GM18868 (cell line): ENCODE results near the gene AP5M1.
A peak's percentile ranks its signal among the peaks of the same experiment; 100 is the strongest.
"Not testable (repeated sequence)": the region's sequence is repeated elsewhere in the genome, so short reads cannot be mapped to it uniquely, and the experiment has no call there.

ENCODE experiments used
- ATAC-seq: cut with Tn5 transposase; IDR thresholded peaks from one replicate; pipeline ENCODE4 v1.9.1; 2021; ENCODE audit warnings: mild to moderate bottlenecking, moderate library complexity; ENCODE audit not compliant: unreplicated experiment

AP5M1 gene

DNA sequence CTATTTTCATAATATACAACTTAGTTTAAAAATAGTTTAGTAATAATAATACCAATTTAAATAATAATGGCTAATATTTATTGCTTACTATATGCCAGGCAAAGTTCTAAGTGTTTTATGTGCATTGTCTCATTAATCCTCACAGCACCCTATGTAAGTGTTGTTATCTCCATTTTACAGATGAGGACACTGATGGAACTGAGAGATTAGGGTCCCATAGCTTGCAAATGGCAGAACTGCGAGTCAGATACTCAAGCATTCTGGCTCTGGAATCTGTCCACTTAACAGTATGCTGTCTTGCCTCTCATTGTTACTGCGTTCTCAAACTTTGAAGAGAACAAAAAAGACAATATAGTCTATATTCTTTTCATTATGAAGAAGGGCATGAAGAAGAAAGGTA is 19.0 kb downstream of the AP5M1 start:
- no peak for ATAC-seq

GRCh38 chr14:57290751-57291150 is 22.0 kb downstream of the AP5M1 start:
- ATAC-seq, result no peak

GRCh38 chr14:57291692-57292647 is 23.2 kb downstream of the AP5M1 start:
- ATAC-seq, result no peak

- no peak for ATAC-seq
These were observed 25.4 kb downstream of the AP5M1 start for GRCh38 chr14:57293866-57294837.

GRCh38 chr14:57295239-57295638 is 26.5 kb downstream of the AP5M1 start:
- ATAC-seq, result no peak

- ATAC-seq, result no peak
These were observed 29.1 kb downstream of the AP5M1 start for GRCh38 chr14:57297852-57298251.

- ATAC-seq, result no peak
These were observed 30.7 kb downstream of the AP5M1 start for GRCh38 chr14:57299511-57299910.

GRCh38 chr14:57302883-57303282 is 34.1 kb downstream of the AP5M1 start:
- ATAC-seq, result no peak

- no peak for ATAC-seq
These were observed 45.8 kb downstream of the AP5M1 start for GRCh38 chr14:57314396-57315089.

GRCh38 chr14:57317248-57317833 is 48.6 kb downstream of the AP5M1 start:
- ATAC-seq, result peak; percentile 90

- ATAC-seq, result no peak
These were observed 50.9 kb downstream of the AP5M1 start for GRCh38 chr14:57319636-57320192.

- ATAC-seq, result no peak
These were observed 55.0 kb downstream of the AP5M1 start for GRCh38 chr14:57323721-57324120.

- ATAC-seq, result peak; percentile 78
These were observed 57.5 kb downstream of the AP5M1 start for GRCh38 chr14:57326253-57326652.

GRCh38 chr14:57329833-57330232 is 61.1 kb downstream of the AP5M1 start:
- no peak for ATAC-seq

DNA sequence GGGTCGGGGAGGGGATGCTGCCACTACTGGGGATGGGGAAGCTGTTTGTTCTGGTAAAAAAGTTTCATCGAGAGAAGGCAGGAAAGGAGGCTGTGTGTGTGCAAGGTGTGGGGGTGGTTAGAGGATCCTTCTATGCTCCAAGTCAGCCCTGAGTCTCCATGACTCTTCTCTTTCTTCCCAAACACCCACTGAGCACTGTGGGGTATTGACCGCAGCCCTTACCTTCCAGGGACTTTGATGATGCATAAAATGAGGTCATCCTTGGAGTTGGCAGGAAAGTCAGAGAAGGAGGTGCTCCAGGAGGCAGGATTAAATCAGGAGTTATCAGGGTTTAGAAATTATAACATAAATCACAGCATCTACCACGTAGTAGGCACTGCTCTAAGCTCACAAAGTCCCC is 63.7 kb downstream of the AP5M1 start:
- ATAC-seq, result not testable (repeated sequence)

GRCh38 chr14:57333726-57334125 is 65.0 kb downstream of the AP5M1 start:
- ATAC-seq, result not testable (repeated sequence)

GRCh38 chr14:57343545-57344297 is 75.0 kb downstream of the AP5M1 start:
- not testable (repeated sequence) for ATAC-seq

DNA sequence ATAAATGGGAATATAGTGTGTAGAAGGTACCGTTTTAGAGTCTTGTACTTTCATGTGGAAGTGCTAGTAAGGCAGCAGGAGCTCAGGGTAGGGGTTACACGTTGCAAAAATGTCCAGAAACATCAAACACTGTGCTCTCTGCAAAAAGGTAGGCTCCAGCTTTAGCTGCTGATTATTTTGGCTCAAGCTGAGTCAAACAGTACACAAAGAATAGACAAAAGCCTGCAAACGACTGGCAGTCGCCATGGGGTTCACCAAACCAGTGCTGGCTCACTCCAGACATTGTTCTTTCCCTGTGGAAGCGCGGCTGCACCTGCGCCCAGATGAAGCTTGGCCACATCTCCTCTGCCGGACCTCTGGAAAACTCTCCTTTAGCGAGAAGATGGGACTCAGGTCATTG is 76.3 kb downstream of the AP5M1 start:
- ATAC-seq, result no peak

DNA sequence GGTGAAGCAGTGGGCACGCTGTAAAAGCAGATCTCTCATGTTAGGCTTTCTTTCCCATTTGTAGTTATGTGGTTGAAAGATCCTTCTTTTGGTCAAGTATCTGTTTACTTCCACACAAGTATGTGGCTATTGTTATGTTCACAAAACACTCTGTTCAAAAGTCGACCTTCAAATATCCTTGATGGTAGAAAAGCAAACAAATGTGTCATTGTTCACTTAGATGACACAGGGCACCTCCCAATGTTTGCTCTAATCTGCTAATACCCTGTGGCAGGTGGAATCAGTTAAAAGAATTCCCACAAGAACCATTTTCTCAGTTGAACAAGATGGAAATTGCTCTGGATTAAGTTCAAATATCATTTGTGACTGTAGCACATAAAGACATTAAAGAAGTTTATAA is 78.0 kb downstream of the AP5M1 start:
- no peak for ATAC-seq
